Activated T-cell treated with anti-CD3 and anti-CD28 coated beads, Interleukin-2, amount 50 U/mL, for 24 hours (primary cell): ENCODE measurements around the gene FOXP4.
A peak's percentile ranks its signal among the peaks of the same experiment; 100 is the strongest.

Experiments used
- DNase-seq: peaks from one replicate; pipeline ENCODE4 v3.0.0-alpha.2; 2020
- H3K27ac Mint-ChIP-seq: 2 replicates; pipeline ENCODE4 v1.8.0; 2020; ENCODE audit warnings: mild to moderate bottlenecking, mixed read lengths
- H3K27me3 Mint-ChIP-seq: 2 replicates; pipeline ENCODE4 v1.8.0; 2020; ENCODE audit warnings: mixed read lengths
- H3K36me3 Mint-ChIP-seq: 2 replicates; pipeline ENCODE4 v1.8.0; 2020; ENCODE audit warnings: low read depth, mixed read lengths
- H3K4me1 Mint-ChIP-seq: 2 replicates; pipeline ENCODE4 v1.8.0; 2020; ENCODE audit warnings: low read depth, mixed read lengths
- H3K4me3 Mint-ChIP-seq: 2 replicates; pipeline ENCODE4 v1.8.0; 2020; ENCODE audit warnings: mild to moderate bottlenecking, moderate library complexity, mixed read lengths
- H3K9me3 Mint-ChIP-seq: 2 replicates; pipeline ENCODE4 v1.8.0; 2020; ENCODE audit warnings: mixed read lengths

Gene FOXP4

GRCh38 chr6:41545703-41546474 is at the start of gene FOXP4:
Gene FOXP4, plus strand, starts transcription at chr6:41546381. Its CDS starts 19,380 bp downstream, at chr6:41565761.
- Mint-ChIP-seq H3K36me3 (peaks cover 13% of the 10 kb centered on the region), H3K4me1 (peaks cover 36% of the 10 kb centered on the region), H3K4me3 (peak within 1 kb of the TSS; percentile 89), H3K9me3 (no peaks in the 10 kb centered on the region), H3K27me3 (peaks cover 14% of the 10 kb centered on the region), H3K27ac (peak within 1 kb of the TSS; percentile 85)
- DNase-seq = peak; percentile 86

GRCh38 chr6:41497573-41497972 is 48.6 kb upstream of the FOXP4 start:
- Mint-ChIP-seq H3K27ac (no peak overlapping the region), H3K9me3 (no peaks in the 10 kb centered on the region), H3K4me3 (no peak overlapping the region), H3K4me1 (no peaks in the 10 kb centered on the region), H3K36me3 (no peaks in the 10 kb centered on the region), H3K27me3 (peaks cover 35% of the 10 kb centered on the region)
- no peak for DNase-seq

GRCh38 chr6:41497994-41498393 is 48.2 kb upstream of the FOXP4 start:
- no peak for DNase-seq
- H3K36me3 Mint-ChIP-seq = no peaks in the 10 kb centered on the region
- peaks cover 35% of the 10 kb centered on the region for H3K27me3 Mint-ChIP-seq
- no peak overlapping the region for H3K27ac Mint-ChIP-seq
- no peaks in the 10 kb centered on the region for H3K9me3 Mint-ChIP-seq
- peaks cover 2% of the 10 kb centered on the region for H3K4me1 Mint-ChIP-seq
- no peak overlapping the region for H3K4me3 Mint-ChIP-seq

GRCh38 chr6:41498968-41499599 is 47.1 kb upstream of the FOXP4 start:
- H3K4me3 Mint-ChIP-seq = no peak overlapping the region
- no peak overlapping the region for H3K27ac Mint-ChIP-seq
- H3K4me1 Mint-ChIP-seq = peaks cover 6% of the 10 kb centered on the region
- H3K27me3 Mint-ChIP-seq = peaks cover 34% of the 10 kb centered on the region
- H3K9me3 Mint-ChIP-seq = no peaks in the 10 kb centered on the region
- no peak for DNase-seq
- H3K36me3 Mint-ChIP-seq = no peaks in the 10 kb centered on the region

- no peak overlapping the region for H3K4me3 Mint-ChIP-seq
- H3K4me1 Mint-ChIP-seq = peaks cover 18% of the 10 kb centered on the region
- H3K27ac Mint-ChIP-seq = no peak overlapping the region
- peaks cover 40% of the 10 kb centered on the region for H3K27me3 Mint-ChIP-seq
- H3K36me3 Mint-ChIP-seq = no peaks in the 10 kb centered on the region
- DNase-seq = no peak
- H3K9me3 Mint-ChIP-seq = no peaks in the 10 kb centered on the region
Observed at GRCh38 chr6:41500561-41500960, 45.6 kb upstream of the FOXP4 start.

GRCh38 chr6:41502566-41502916 is 43.6 kb upstream of the FOXP4 start:
- Mint-ChIP-seq H3K9me3 (no peaks in the 10 kb centered on the region), H3K36me3 (no peaks in the 10 kb centered on the region), H3K27ac (no peak overlapping the region), H3K4me1 (peaks cover 19% of the 10 kb centered on the region), H3K27me3 (peaks cover 53% of the 10 kb centered on the region), H3K4me3 (no peak overlapping the region)
- no peak for DNase-seq

GRCh38 chr6:41502917-41503671 is 43.1 kb upstream of the FOXP4 start:
- H3K4me1 Mint-ChIP-seq = peaks cover 19% of the 10 kb centered on the region
- no peaks in the 10 kb centered on the region for H3K36me3 Mint-ChIP-seq
- DNase-seq = no peak
- no peak overlapping the region for H3K27ac Mint-ChIP-seq
- no peak overlapping the region for H3K4me3 Mint-ChIP-seq
- no peaks in the 10 kb centered on the region for H3K9me3 Mint-ChIP-seq
- H3K27me3 Mint-ChIP-seq = peaks cover 59% of the 10 kb centered on the region

- peak overlapping the region; percentile 47 for H3K4me3 Mint-ChIP-seq
- H3K36me3 Mint-ChIP-seq = no peaks in the 10 kb centered on the region
- peaks cover 63% of the 10 kb centered on the region for H3K27me3 Mint-ChIP-seq
- H3K27ac Mint-ChIP-seq = no peak overlapping the region
- no peaks in the 10 kb centered on the region for H3K9me3 Mint-ChIP-seq
- H3K4me1 Mint-ChIP-seq = peaks cover 19% of the 10 kb centered on the region
- peak; percentile 50 for DNase-seq
Observed at GRCh38 chr6:41503827-41504465, 42.2 kb upstream of the FOXP4 start.

GRCh38 chr6:41504466-41505121 is 41.6 kb upstream of the FOXP4 start:
- Mint-ChIP-seq H3K27ac (no peak overlapping the region), H3K36me3 (no peaks in the 10 kb centered on the region), H3K4me1 (peaks cover 19% of the 10 kb centered on the region), H3K4me3 (peak overlapping the region; percentile 47), H3K9me3 (no peaks in the 10 kb centered on the region), H3K27me3 (peaks cover 58% of the 10 kb centered on the region)
- peak; percentile 40 for DNase-seq

- Mint-ChIP-seq H3K27me3 (peaks cover 58% of the 10 kb centered on the region), H3K4me1 (peaks cover 19% of the 10 kb centered on the region), H3K4me3 (peak overlapping the region; percentile 42), H3K27ac (no peak overlapping the region), H3K36me3 (no peaks in the 10 kb centered on the region), H3K9me3 (no peaks in the 10 kb centered on the region)
- peak; percentile 47 for DNase-seq
Observed at GRCh38 chr6:41505122-41506049, 40.8 kb upstream of the FOXP4 start.

GRCh38 chr6:41508479-41508878 is 37.7 kb upstream of the FOXP4 start:
- Mint-ChIP-seq H3K4me1 (peaks cover 14% of the 10 kb centered on the region), H3K9me3 (no peaks in the 10 kb centered on the region), H3K4me3 (no peak overlapping the region), H3K27ac (no peak overlapping the region), H3K36me3 (no peaks in the 10 kb centered on the region), H3K27me3 (peaks cover 42% of the 10 kb centered on the region)
- DNase-seq = no peak

- Mint-ChIP-seq H3K36me3 (no peaks in the 10 kb centered on the region), H3K27ac (no peak overlapping the region), H3K27me3 (peaks cover 37% of the 10 kb centered on the region), H3K9me3 (no peaks in the 10 kb centered on the region), H3K4me3 (no peak overlapping the region), H3K4me1 (peaks cover 8% of the 10 kb centered on the region)
- DNase-seq = no peak
Observed at GRCh38 chr6:41509580-41509979, 36.6 kb upstream of the FOXP4 start.

GRCh38 chr6:41511443-41512060 is 34.6 kb upstream of the FOXP4 start:
- H3K36me3 Mint-ChIP-seq = no peaks in the 10 kb centered on the region

More at GRCh38 chr6:41511443-41512060, 34.6 kb upstream of the FOXP4 start:
- Mint-ChIP-seq H3K9me3 (no peaks in the 10 kb centered on the region), H3K4me3 (no peak overlapping the region), H3K4me1 (no peaks in the 10 kb centered on the region), H3K27me3 (peaks cover 19% of the 10 kb centered on the region), H3K27ac (no peak overlapping the region)
- no peak for DNase-seq
